HEK293 (cell line): ENCODE measurements around the gene ERAP2.

Experiments
- BCL11A ChIP-seq: fragments of 450-650 bp; formaldehyde crosslinking; IDR thresholded peaks from 2 replicates; pipeline ENCODE4 v1.5.1; 2016; ENCODE audit warnings: low read depth, missing biosample characterization, missing genetic modification characterization
- BCL11B ChIP-seq: fragments of 450-650 bp; formaldehyde crosslinking; IDR thresholded peaks from 2 replicates; pipeline ENCODE4 v1.5.1; 2016; ENCODE audit warnings: low read depth, missing biosample characterization, missing genetic modification characterization
- SP2 ChIP-seq: fragments of 450-650 bp; formaldehyde crosslinking; IDR thresholded peaks from 2 replicates; pipeline ENCODE4 v1.5.1; 2016; ENCODE audit warnings: missing biosample characterization, missing genetic modification characterization
- SP3 ChIP-seq: fragments of 450-650 bp; formaldehyde crosslinking; IDR thresholded peaks from 2 replicates; pipeline ENCODE4 v1.5.1; 2016; ENCODE audit warnings: missing biosample characterization, missing genetic modification characterization
- YY1 ChIP-seq: fragments of 450-650 bp; formaldehyde crosslinking; IDR thresholded peaks from 2 replicates; pipeline ENCODE4 v1.5.1; 2018; ENCODE audit warnings: missing biosample characterization, missing genetic modification characterization
- YY2 ChIP-seq: fragments of 450-650 bp; formaldehyde crosslinking; IDR thresholded peaks from 2 replicates; pipeline ENCODE4 v1.5.1; 2016; ENCODE audit warnings: missing biosample characterization, missing genetic modification characterization
- ZBTB1 ChIP-seq: fragments of 450-650 bp; formaldehyde crosslinking; IDR thresholded peaks from 2 replicates; pipeline ENCODE4 v1.5.1; 2016; ENCODE audit warnings: missing biosample characterization, missing genetic modification characterization
- ZBTB44 ChIP-seq: fragments of 450-650 bp; IDR thresholded peaks from 2 replicates; pipeline ENCODE4 v1.5.1; 2018; ENCODE audit warnings: missing biosample characterization, mild to moderate bottlenecking, missing genetic modification characterization
- ZFP37 ChIP-seq: fragments of 450-650 bp; formaldehyde crosslinking; IDR thresholded peaks from 2 replicates; pipeline ENCODE4 v1.5.1; 2016; ENCODE audit warnings: missing biosample characterization, missing genetic modification characterization
- ZFP41 ChIP-seq: fragments of 450-650 bp; formaldehyde crosslinking; IDR thresholded peaks from 2 replicates; pipeline ENCODE4 v1.5.1; 2016; ENCODE audit warnings: missing biosample characterization, missing genetic modification characterization, borderline replicate concordance
- ZNF184 ChIP-seq: fragments of 450-650 bp; IDR thresholded peaks from 2 replicates; pipeline ENCODE4 v1.5.1; 2018; ENCODE audit warnings: missing biosample characterization, mild to moderate bottlenecking, missing genetic modification characterization
- ZNF223 ChIP-seq: fragments of 450-650 bp; formaldehyde crosslinking; IDR thresholded peaks from 2 replicates; pipeline ENCODE4 v1.5.1; 2016; ENCODE audit warnings: missing biosample characterization, missing genetic modification characterization
- ZNF274 ChIP-seq, 2 experiments: fragments of 200-500 bp in 1 of 2; fragments of 450-650 bp in 1 of 2; sonication (Bioruptor generic) in 1 of 2; formaldehyde crosslinking in 1 of 2; IDR thresholded peaks; 2 replicates each; pipeline versions ENCODE4 v1.5.1 to v1.6.1; 2014 to 2016; ENCODE audit warnings: borderline replicate concordance in 1 of 2, inconsistent platforms in 1 of 2, low read length in 1 of 2, missing biosample characterization in 1 of 2, missing genetic modification characterization in 1 of 2
- ZNF280C ChIP-seq: fragments of 450-650 bp; formaldehyde crosslinking; IDR thresholded peaks from 2 replicates; pipeline ENCODE4 v1.5.1; 2016; ENCODE audit warnings: missing biosample characterization, missing genetic modification characterization
- ZNF354C ChIP-seq: fragments of 450-650 bp; formaldehyde crosslinking; IDR thresholded peaks from 2 replicates; pipeline ENCODE4 v1.5.1; 2016; ENCODE audit warnings: missing biosample characterization, missing genetic modification characterization, low read depth, borderline replicate concordance
- ZNF391 ChIP-seq: fragments of 450-650 bp; formaldehyde crosslinking; IDR thresholded peaks from 2 replicates; pipeline ENCODE4 v1.5.1; 2016; ENCODE audit warnings: low read depth, missing biosample characterization, missing genetic modification characterization, borderline replicate concordance
- ZNF394 ChIP-seq: fragments of 450-650 bp; formaldehyde crosslinking; IDR thresholded peaks from 2 replicates; pipeline ENCODE4 v1.5.1; 2016; ENCODE audit warnings: missing biosample characterization, missing genetic modification characterization, mild to moderate bottlenecking, moderate library complexity, borderline replicate concordance
- ZNF48 ChIP-seq: fragments of 450-650 bp; formaldehyde crosslinking; IDR thresholded peaks from 2 replicates; pipeline ENCODE4 v1.5.1; 2016; ENCODE audit warnings: missing biosample characterization, missing genetic modification characterization
- ZNF501 ChIP-seq: fragments of 450-650 bp; formaldehyde crosslinking; IDR thresholded peaks from 2 replicates; pipeline ENCODE4 v1.5.1; 2016; ENCODE audit warnings: missing biosample characterization, missing genetic modification characterization
- ZNF561 ChIP-seq: fragments of 450-650 bp; IDR thresholded peaks from 2 replicates; pipeline ENCODE4 v1.5.1; 2018; ENCODE audit warnings: missing biosample characterization, missing genetic modification characterization, borderline replicate concordance
- ZNF580 ChIP-seq: fragments of 450-650 bp; formaldehyde crosslinking; IDR thresholded peaks from 2 replicates; pipeline ENCODE4 v1.5.1; 2016; ENCODE audit warnings: missing biosample characterization, missing genetic modification characterization
- ZNF596 ChIP-seq: fragments of 450-650 bp; IDR thresholded peaks from 2 replicates; pipeline ENCODE4 v1.5.0; 2018; ENCODE audit warnings: missing biosample characterization, mild to moderate bottlenecking, missing genetic modification characterization, moderate library complexity
- ZNF610 ChIP-seq: fragments of 450-650 bp; formaldehyde crosslinking; IDR thresholded peaks from 2 replicates; pipeline ENCODE4 v1.5.1; 2016; ENCODE audit warnings: missing biosample characterization, missing genetic modification characterization, borderline replicate concordance
- ZNF645 ChIP-seq: fragments of 450-650 bp; formaldehyde crosslinking; IDR thresholded peaks from 2 replicates; pipeline ENCODE4; 2016; ENCODE audit warnings: missing biosample characterization, missing genetic modification characterization
- ZNF677 ChIP-seq: fragments of 450-650 bp; IDR thresholded peaks from 2 replicates; pipeline ENCODE4 v1.5.0; 2018; ENCODE audit warnings: missing biosample characterization, mild to moderate bottlenecking, missing genetic modification characterization, moderate library complexity
- TF ChIP-seq, protein P1 (sequence below): fragments of 450-650 bp; formaldehyde crosslinking; IDR thresholded peaks from 2 replicates; pipeline ENCODE4 v1.5.1; 2016; ENCODE audit warnings: missing biosample characterization, missing genetic modification characterization, borderline replicate concordance
- TF ChIP-seq, protein P2 (sequence below): fragments of 450-650 bp; IDR thresholded peaks from 2 replicates; pipeline ENCODE4 v1.5.1; 2018; ENCODE audit warnings: missing biosample characterization, missing genetic modification characterization

Gene ERAP2

DNA sequence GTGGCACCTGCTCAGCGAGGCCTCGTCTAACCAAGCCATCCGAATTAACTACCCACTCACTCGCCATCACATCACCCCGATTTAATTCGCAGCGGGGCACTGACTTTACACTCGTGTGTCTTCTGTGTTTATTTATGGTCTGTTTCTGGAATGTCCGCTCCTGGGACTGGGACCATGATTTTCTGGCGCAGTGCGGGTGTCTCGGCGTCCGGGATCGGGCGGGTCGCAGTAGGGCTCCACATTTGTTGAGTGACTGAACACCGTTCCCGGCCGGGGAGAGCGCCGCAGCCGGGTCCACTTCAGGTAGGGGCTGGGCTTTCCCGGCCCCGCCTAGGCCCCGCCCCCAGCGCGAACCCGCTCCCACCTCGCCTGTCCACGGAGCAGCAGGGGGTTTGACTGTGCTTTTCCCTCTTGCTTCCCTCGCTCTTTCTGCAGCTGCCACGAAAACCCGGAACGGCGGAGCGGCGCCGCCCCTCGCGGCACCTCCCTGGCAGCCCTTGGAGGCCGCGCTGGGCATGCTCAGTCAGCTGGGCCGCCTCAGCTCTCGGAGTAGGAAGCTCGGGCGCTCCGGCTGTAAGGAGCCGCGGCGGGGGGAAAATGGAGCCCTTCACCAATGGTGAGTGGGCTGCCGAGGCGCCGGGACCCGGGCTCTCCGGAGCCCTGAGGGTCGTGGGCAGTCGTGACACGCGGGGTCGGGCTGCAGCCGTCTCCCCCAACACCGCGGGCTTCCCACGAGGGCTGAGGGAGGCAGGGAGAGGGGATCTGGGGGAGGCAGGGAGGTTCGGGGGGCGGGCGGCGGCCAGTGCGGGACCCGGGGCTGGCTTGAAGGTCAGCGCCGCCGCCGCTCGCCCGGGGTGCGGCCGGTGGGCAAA lies 59.5 kb downstream of the ERAP2 start, which contains the start of gene LNPEP (continued):
- peak; percentile 82; the same call in 1 of the 2 replicates for TF ChIP-seq ZBTB44 (tag by site-specific recombination)
- peak; percentile 61 for TF ChIP-seq ZNF501 (tag by site-specific recombination)
- TF ChIP-seq BCL11B (tag by site-specific recombination), result peak; percentile 70
- no peak for TF ChIP-seq ZNF48 (tag by site-specific recombination)
- TF ChIP-seq ZNF610 (tag by site-specific recombination), result peak; percentile 89; the same call in 1 of the 2 replicates
- TF ChIP-seq SP2 (tag by site-specific recombination), result peak; percentile 91
- TF ChIP-seq ZNF645 (tag by site-specific recombination), result 0 out of 2 replicates have a peak, but pooled peaks have one; percentile 32
- no peak for TF ChIP-seq ZNF223
- TF ChIP-seq ZBTB1 (tag by site-specific recombination), result peak; percentile 70; the same call in 1 of the 2 replicates
- TF ChIP-seq, protein P1, sequence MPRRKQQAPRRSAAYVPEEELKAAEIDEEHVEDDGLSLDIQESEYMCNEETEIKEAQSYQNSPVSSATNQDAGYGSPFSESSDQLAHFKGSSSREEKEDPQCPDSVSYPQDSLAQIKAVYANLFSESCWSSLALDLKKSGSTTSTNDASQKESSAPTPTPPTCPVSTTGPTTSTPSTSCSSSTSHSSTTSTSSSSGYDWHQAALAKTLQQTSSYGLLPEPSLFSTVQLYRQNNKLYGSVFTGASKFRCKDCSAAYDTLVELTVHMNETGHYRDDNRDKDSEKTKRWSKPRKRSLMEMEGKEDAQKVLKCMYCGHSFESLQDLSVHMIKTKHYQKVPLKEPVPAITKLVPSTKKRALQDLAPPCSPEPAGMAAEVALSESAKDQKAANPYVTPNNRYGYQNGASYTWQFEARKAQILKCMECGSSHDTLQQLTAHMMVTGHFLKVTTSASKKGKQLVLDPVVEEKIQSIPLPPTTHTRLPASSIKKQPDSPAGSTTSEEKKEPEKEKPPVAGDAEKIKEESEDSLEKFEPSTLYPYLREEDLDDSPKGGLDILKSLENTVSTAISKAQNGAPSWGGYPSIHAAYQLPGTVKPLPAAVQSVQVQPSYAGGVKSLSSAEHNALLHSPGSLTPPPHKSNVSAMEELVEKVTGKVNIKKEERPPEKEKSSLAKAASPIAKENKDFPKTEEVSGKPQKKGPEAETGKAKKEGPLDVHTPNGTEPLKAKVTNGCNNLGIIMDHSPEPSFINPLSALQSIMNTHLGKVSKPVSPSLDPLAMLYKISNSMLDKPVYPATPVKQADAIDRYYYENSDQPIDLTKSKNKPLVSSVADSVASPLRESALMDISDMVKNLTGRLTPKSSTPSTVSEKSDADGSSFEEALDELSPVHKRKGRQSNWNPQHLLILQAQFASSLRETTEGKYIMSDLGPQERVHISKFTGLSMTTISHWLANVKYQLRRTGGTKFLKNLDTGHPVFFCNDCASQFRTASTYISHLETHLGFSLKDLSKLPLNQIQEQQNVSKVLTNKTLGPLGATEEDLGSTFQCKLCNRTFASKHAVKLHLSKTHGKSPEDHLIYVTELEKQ, result peak; percentile 44; the same call in 1 of the 2 replicates
- no peak for TF ChIP-seq ZNF354C
- peak; percentile 94 for TF ChIP-seq SP3 (tag by site-specific recombination)
- peak; percentile 77; the same call in 1 of the 2 replicates for TF ChIP-seq ZNF391 (tag by site-specific recombination)
- no peak for TF ChIP-seq ZNF274 (IDR thresholded peaks at IDR 0.05; ENCODE audit: low read length)
- no peak for TF ChIP-seq ZNF274 (tag by site-specific recombination; IDR thresholded peaks at IDR 0.05; ENCODE audit: borderline replicate concordance)
- peak; percentile 98 for TF ChIP-seq ZNF596
- TF ChIP-seq ZFP37 (tag by site-specific recombination), result peak; percentile 18
- TF ChIP-seq ZFP41 (tag by site-specific recombination), result no peak
- TF ChIP-seq BCL11A (tag by site-specific recombination), result peak; percentile 80
- TF ChIP-seq, protein P2, sequence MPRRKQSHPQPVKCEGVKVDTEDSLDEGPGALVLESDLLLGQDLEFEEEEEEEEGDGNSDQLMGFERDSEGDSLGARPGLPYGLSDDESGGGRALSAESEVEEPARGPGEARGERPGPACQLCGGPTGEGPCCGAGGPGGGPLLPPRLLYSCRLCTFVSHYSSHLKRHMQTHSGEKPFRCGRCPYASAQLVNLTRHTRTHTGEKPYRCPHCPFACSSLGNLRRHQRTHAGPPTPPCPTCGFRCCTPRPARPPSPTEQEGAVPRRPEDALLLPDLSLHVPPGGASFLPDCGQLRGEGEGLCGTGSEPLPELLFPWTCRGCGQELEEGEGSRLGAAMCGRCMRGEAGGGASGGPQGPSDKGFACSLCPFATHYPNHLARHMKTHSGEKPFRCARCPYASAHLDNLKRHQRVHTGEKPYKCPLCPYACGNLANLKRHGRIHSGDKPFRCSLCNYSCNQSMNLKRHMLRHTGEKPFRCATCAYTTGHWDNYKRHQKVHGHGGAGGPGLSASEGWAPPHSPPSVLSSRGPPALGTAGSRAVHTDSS (tag by site-specific recombination), result no peak
- TF ChIP-seq ZNF677, result 0 out of 2 replicates have a peak, but pooled peaks have one; percentile 72
- TF ChIP-seq ZNF184 (tag by site-specific recombination), result peak; percentile 78; the same call in 1 of the 2 replicates
- no peak for TF ChIP-seq ZNF280C (tag by site-specific recombination)
- TF ChIP-seq ZNF394, result peak; percentile 68; the same call in 1 of the 2 replicates
- TF ChIP-seq YY1 (tag by site-specific recombination), result peak; percentile 74
- no peak; the same call in 1 of the 2 replicates for TF ChIP-seq ZNF580 (tag by site-specific recombination)
- peak; percentile 97 for TF ChIP-seq ZNF561 (tag by site-specific recombination)
- peak; percentile 42; the same call in 1 of the 2 replicates for TF ChIP-seq YY2 (tag by site-specific recombination)
